K562 (cell line): ENCODE measurements around the gene VILL. TPM values are rescaled to one million over a fixed set of nuclear protein-coding genes. Genes with fewer than 3 reads are reported as not detected.
A peak's percentile ranks its signal among the peaks of the same experiment; 100 is the strongest.

ENCODE experiments used
- ATAC-seq: fragments of 200-7000 bp; cut with Tn5 transposase; 3 replicates; pipeline ENCODE4 v1.9.1; 2020; ENCODE audit warnings: moderate library complexity
- BruUV-seq: library from RNA; stranded (reverse); fragments of 400-500 nt; replicated peaks from 2 replicates; lab custom pipeline; 2021; lab: Mats Ljungman, UMichigan
- CTCF ChIA-PET: fragments of 300-600 bp; formaldehyde crosslinking; extraction: SDS; loops from one replicate; lab custom pipeline; 2021; ENCODE audit warnings: low intra/inter-chr PET ratio; lab: Yijun Ruan, JAX
- POLR2A ChIA-PET: fragments of 300-600, 350-650 bp; sonication (Branson Sonifier 250); formaldehyde crosslinking; extraction: SDS; loops from one replicate; lab custom pipeline; 2021; ENCODE audit warnings: antibody characterized with exemption, inconsistent platforms; lab: Yijun Ruan, JAX
- DNase-seq, 4 experiments: peaks; one replicate each; pipeline versions ENCODE4 v3.0.0 to v3.0.0-alpha.2; 2011 to 2018; ENCODE audit warnings: low spot score in 3 of 4, mixed read lengths in 3 of 4; ENCODE audit errors: extremely low read depth in 1 of 4
- FAIRE-seq: peaks from 2 replicates; lab custom pipeline; 2011; peaks lifted over from hg19 to GRCh38; lab: Jason Lieb, UNC
- H2AFZ ChIP-seq: 2 replicates; pipeline ENCODE4 v1.6.0; 2011; ENCODE audit warnings: low read depth, low read length, control low read depth, inconsistent platforms
- H3K27ac ChIP-seq: fragments of 200-600 bp; 3 replicates; pipeline ENCODE4 v1.8.0; 2011; ENCODE audit warnings: low read depth, mild to moderate bottlenecking, control low read depth, inconsistent platforms, low read length, moderate library complexity, mixed read lengths; ENCODE audit errors: extremely low read depth
- H3K27me3 ChIP-seq, 2 experiments: fragments of 300-600 bp in 1 of 2; 2 replicates in 1 of 2; 3 replicates in 1 of 2; pipeline versions ENCODE4 v1.6.0 to v1.8.0; 2011; ENCODE audit warnings: inconsistent platforms in 2 of 2, low read length in 2 of 2, mild to moderate bottlenecking in 1 of 2, mixed read lengths in 1 of 2, moderate library complexity in 1 of 2; ENCODE audit not compliant: control insufficient read depth in 2 of 2, insufficient read depth in 2 of 2
- H3K36me3 ChIP-seq: fragments of 300-600 bp; 3 replicates; pipeline ENCODE4 v1.8.0; 2011; ENCODE audit warnings: mild to moderate bottlenecking, low read length, inconsistent platforms; ENCODE audit not compliant: control insufficient read depth, insufficient read depth
- H3K4me1 ChIP-seq, 2 experiments: fragments of 200-600 bp in 1 of 2; replicated peaks in 1 of 2; 2 replicates in 1 of 2; 3 replicates in 1 of 2; pipeline versions ENCODE4 v1.5.1 to v1.8.0; 2011; ENCODE audit warnings: inconsistent platforms in 2 of 2, low read length in 2 of 2, mild to moderate bottlenecking in 1 of 2, mixed read lengths in 1 of 2, moderate library complexity in 1 of 2; ENCODE audit not compliant: control insufficient read depth in 2 of 2, insufficient read depth in 2 of 2
- H3K4me2 ChIP-seq: 2 replicates; pipeline ENCODE4 v1.6.1; 2011; ENCODE audit warnings: low read length, control low read depth, inconsistent platforms, mixed read lengths; ENCODE audit not compliant: insufficient read depth
- H3K4me3 ChIP-seq: fragments of 200-600 bp; sonication (generic), shearing (Covaris generic); 2 replicates; pipeline ENCODE4 v1.5.1; 2016; ENCODE audit warnings: control low read depth, inconsistent platforms
- H3K79me2 ChIP-seq: fragments of 200-600 bp; 3 replicates; pipeline ENCODE4 v1.8.0; 2011; ENCODE audit warnings: low read length, inconsistent platforms; ENCODE audit not compliant: control insufficient read depth, insufficient read depth
- H3K9ac ChIP-seq, 2 experiments: 2 replicates each; pipeline versions ENCODE4 v1.6.0 to v1.6.1; 2011; ENCODE audit warnings: low read depth in 2 of 2, low read length in 2 of 2, control low read depth in 1 of 2, inconsistent platforms in 1 of 2, mild to moderate bottlenecking in 1 of 2, mixed read lengths in 1 of 2; ENCODE audit not compliant: insufficient read depth in 1 of 2
- H3K9me1 ChIP-seq: one replicate; pipeline ENCODE4 v1.6.0; 2011; ENCODE audit warnings: inconsistent platforms, mild to moderate bottlenecking, low read length, moderate library complexity; ENCODE audit not compliant: control insufficient read depth, insufficient read depth
- H3K9me3 ChIP-seq: replicated peaks from 2 replicates; pipeline ENCODE4 v1.5.1; 2011; ENCODE audit warnings: low read depth, low read length, inconsistent platforms; ENCODE audit not compliant: control insufficient read depth, insufficient read depth
- H4K20me1 ChIP-seq: replicated peaks from 2 replicates; pipeline ENCODE4 v1.6.1; 2011; ENCODE audit warnings: low read length, inconsistent platforms, mixed read lengths; ENCODE audit not compliant: control insufficient read depth, insufficient read depth
- ATF1 ChIP-seq, 2 experiments: fragments of 450-650 bp in 1 of 2; IDR thresholded peaks; 2 replicates each; pipeline ENCODE4 v1.6.1; 2016; ENCODE audit warnings: missing compliant biosample characterization in 1 of 2, missing genetic modification characterization in 1 of 2
- CTCF ChIP-seq, 3 experiments: IDR thresholded peaks in 2 of 3; conservative IDR thresholded peaks in 1 of 3; 2 replicates each; pipeline ENCODE4 v1.5.1; 2011 to 2012; ENCODE audit warnings: low read length in 3 of 3, mild to moderate bottlenecking in 3 of 3, control low read depth in 2 of 3, improper control_type of control experiment in 1 of 3, inconsistent platforms in 1 of 3, low read depth in 1 of 3, mixed read lengths in 1 of 3, moderate library complexity in 1 of 3; ENCODE audit not compliant: insufficient read depth in 2 of 3
- DACH1 ChIP-seq: fragments of 450-650 bp; IDR thresholded peaks from 2 replicates; pipeline ENCODE4 v1.6.1; 2018; ENCODE audit not compliant: partially characterized antibody
- IRF9 ChIP-seq: fragments of 450-650 bp; IDR thresholded peaks from 2 replicates; pipeline ENCODE4 v1.6.1; 2016; ENCODE audit warnings: missing biosample characterization, missing genetic modification characterization
- JUNB ChIP-seq: fragments of 450-650 bp; formaldehyde crosslinking; conservative IDR thresholded peaks from 2 replicates; pipeline ENCODE4 v1.4.0; 2020; ENCODE audit warnings: mild to moderate bottlenecking
- JUND ChIP-seq, 2 experiments: IDR thresholded peaks; 2 replicates in 1 of 2; 3 replicates in 1 of 2; pipeline ENCODE4 v1.6.1; 2011; ENCODE audit warnings: borderline replicate concordance in 2 of 2, low read depth in 2 of 2, low read length in 2 of 2, improper control_type of control experiment in 1 of 2, missing biosample characterization in 1 of 2, missing genetic modification characterization in 1 of 2, missing genetic modification reagents in 1 of 2
- NCOA6 ChIP-seq: fragments of 450-650 bp; IDR thresholded peaks from 2 replicates; pipeline ENCODE4 v1.6.1; 2017; ENCODE audit warnings: mild to moderate bottlenecking
- NRF1 ChIP-seq, 2 experiments: fragments of 450-650 bp; IDR thresholded peaks in 1 of 2; conservative IDR thresholded peaks in 1 of 2; 2 replicates each; pipeline ENCODE4 v1.6.1; 2014; ENCODE audit warnings: mild to moderate bottlenecking in 2 of 2
- PCBP1 ChIP-seq: fragments of 200-400 bp; formaldehyde crosslinking; IDR thresholded peaks from 2 replicates; pipeline ENCODE4 v1.6.1; 2018; ENCODE audit warnings: mild to moderate bottlenecking, low read depth, low read length; ENCODE audit not compliant: poor library complexity, severe bottlenecking
- RAD21 ChIP-seq, 2 experiments: fragments of 250-450 bp in 1 of 2; fragments of 450-650 bp in 1 of 2; sonication (Bioruptor Pico) in 1 of 2; formaldehyde crosslinking in 1 of 2; IDR thresholded peaks in 1 of 2; conservative IDR thresholded peaks in 1 of 2; 2 replicates each; pipeline versions ENCODE4 v1.4.0 to v1.8.0; 2020 to 2022; ENCODE audit warnings: mild to moderate bottlenecking in 2 of 2, moderate library complexity in 1 of 2
- SAFB ChIP-seq: fragments of 200-400 bp; formaldehyde crosslinking; IDR thresholded peaks from 2 replicates; pipeline ENCODE4 v1.6.1; 2017; ENCODE audit warnings: low read depth, low read length, borderline replicate concordance
- SP2 ChIP-seq: IDR thresholded peaks from 2 replicates; pipeline ENCODE4 v1.6.1; 2011; ENCODE audit warnings: mild to moderate bottlenecking, low read depth, low read length, moderate library complexity; ENCODE audit not compliant: poor library complexity, severe bottlenecking; ENCODE audit errors: extremely low read depth
- ZFX ChIP-seq: sonication (generic); formaldehyde crosslinking; IDR thresholded peaks from 2 replicates; pipeline ENCODE4 v1.8.0; 2022; ENCODE audit warnings: mild to moderate bottlenecking, missing genetic modification reagents, moderate library complexity
- ZNF12 ChIP-seq: sonication (generic); formaldehyde crosslinking; IDR thresholded peaks from 2 replicates; pipeline ENCODE4 v1.4.0; 2020; ENCODE audit warnings: mild to moderate bottlenecking, missing genetic modification reagents
- ZNF263 ChIP-seq: sonication (generic); formaldehyde crosslinking; IDR thresholded peaks from 2 replicates; pipeline ENCODE4 v1.8.0; 2022; ENCODE audit warnings: mild to moderate bottlenecking, missing genetic modification reagents, borderline replicate concordance
- WGBS: fragments of 100-300 bp; shearing (Covaris generic); methylation state at CpG from one replicate; pipeline ENCODE4 v1.1.6; 2016; ENCODE audit warnings: low coverage, mixed read lengths; ENCODE audit not compliant: insufficient coverage; ENCODE audit errors: missing lambda C conversion rate; 5-methylcytosine and 5-hydroxymethylcytosine counted together
- in situ Hi-C: fragments of 300-500 bp; cut with MboI; formaldehyde crosslinking; loops from 4 replicates; pipeline ENCODE4 v1.15.0; 2018; ENCODE audit warnings: inconsistent platforms, mixed read lengths
- intact Hi-C: fragments of 100-400 bp; cut with micrococcal nuclease; formaldehyde crosslinking; loops from 2 replicates; pipeline ENCODE4 v1.14.2; 2022
- polyA plus RNA-seq, 8 experiments: library from polyadenylated mRNA; depleted of rRNA in 4 of 8; stranded (reverse) in 5 of 8; unstranded in 3 of 8; fragments of >200 nt; fragmentation: Nextera tagmentation in 2 of 8; fragmentation: Illumina TruSeq in 1 of 8; extraction: Ambion mirVana in 2 of 8; extraction: Trizol in 1 of 8; gene quantifications; 2 replicates each; pipeline versions ENCODE4 v1.2.1 to v1.2.3, GENCODE V29; 2011 to 2014; ENCODE audit warnings: inconsistent platforms in 1 of 8, missing spikeins in 1 of 8
- total RNA-seq, 7 experiments: library from RNA; depleted of rRNA in 6 of 7; stranded (reverse); fragments of >200 nt in 6 of 7; fragmentation: Illumina TruSeq in 2 of 7; extraction: Trizol in 2 of 7; gene quantifications; 2 replicates each; pipeline versions ENCODE4 v1.2.1 to v1.2.3, GENCODE V29; 2011 to 2021; ENCODE audit warnings: low replicate concordance in 1 of 7

Gene VILL
- total and polyA plus RNA-seq, 9 of the 15 experiments (the other 6 are each of a cell fraction or from before 2014, with no cell fraction given): 0.11 to 16.0 (median 8.8) TPM

GRCh38 chr3:38039101-38039898 is 48.7 kb downstream of the VILL start, which contains the start of gene DLEC1 (continued):
- TF ChIP-seq JUNB (CRISPR knock-in tag): no peak
- TF ChIP-seq, all 486 proteins: peak for 13

GRCh38 chr3:38039899-38040261 is 49.3 kb downstream of the VILL start:
- peak overlapping the region; percentile 12; the same call in 1 of the 2 replicates for H3K4me2 ChIP-seq
- H4K20me1 ChIP-seq: no peaks in the 10 kb centered on the region
- H3K27ac ChIP-seq: no peak overlapping the region
- H3K9ac ChIP-seq: no peak overlapping the region
- peak; percentile 92 for ATAC-seq
- WGBS: 11% methylated on average over 11 of the region's 11 CpGs
- in situ Hi-C loops (no loop called here), intact Hi-C loops (loop anchor here (1.0 kb wide), 2 partner anchors 36 to 66 kb away; no protein-coding TSS in a partner anchor)
- no peaks in the 10 kb centered on the region for H3K79me2 ChIP-seq
- peaks cover 15 to 44% of the 10 kb centered on the region in 2 experiments; a peak in 4 of 5 replicates for H3K27me3 ChIP-seq
- H3K4me1 ChIP-seq: peaks cover 4 to 9% of the 10 kb centered on the region in 2 experiments; a peak in 4 of 5 replicates
- no peak overlapping the region for H3K4me3 ChIP-seq
- H3K9me3 ChIP-seq: no peaks in the 10 kb centered on the region
- peak overlapping the region; percentile 60 for H2AFZ ChIP-seq
- ChIA-PET POLR2A (no interaction called here), CTCF (interaction anchor here (0.7 to 1.1 kb wide), 2 partner anchors 35 to 439 kb away, joined by 3 read pairs; no protein-coding TSS in a partner anchor)
- no peak for FAIRE-seq
- H3K36me3 ChIP-seq: no peaks in the 10 kb centered on the region
- no peaks in the 10 kb centered on the region for H3K9me1 ChIP-seq
- no TSS peak for BruUV-seq
- DNase-seq: peak in 3 of 4 experiments; percentile 49 to 63 (median 54)
- TF ChIP-seq PCBP1 (no peak), ATF1 (CRISPR knock-in tag; IDR thresholded peaks at IDR 0.05) (no peak), ATF1 (tag; IDR thresholded peaks at IDR 0.05) (peak; percentile 14; the same call in 1 of the 2 replicates), ZNF263 (CRISPR knock-in tag) (peak; percentile 44; the same call in 1 of the 2 replicates), ZFX (CRISPR knock-in tag) (no peak), SP2 (no peak), CTCF (IDR thresholded peaks at IDR 0.05 in 2 of 3, conservative IDR thresholded peaks at IDR 0.05 in 1 of 3; ENCODE audit: insufficient read depth in 2 of 3, low read depth in 1 of 3, low read length in 3 of 3) (peak; percentile 57 to 73 (median 60)), NRF1 (conservative IDR thresholded peaks at IDR 0.05 in 1 of 2, IDR thresholded peaks at IDR 0.05 in 1 of 2) (peak; percentile 30 to 36; a peak in 1 of 4 replicates), NCOA6 (no peak), RAD21 (CRISPR knock-in tag; conservative IDR thresholded peaks at IDR 0.05 in 1 of 2, IDR thresholded peaks at IDR 0.05 in 1 of 2) (peak; percentile 73 to 74), SAFB (no peak), DACH1 (peak; percentile 13), ZNF12 (no peak), JUND (IDR thresholded peaks at IDR 0.05; ENCODE audit: borderline replicate concordance, low read depth, low read length) (peak; percentile 19; the same call in 1 of the 2 replicates), JUND (tag; IDR thresholded peaks at IDR 0.05; ENCODE audit: borderline replicate concordance, low read depth, low read length) (no peak; the same call in 2 of the 3 replicates), IRF9 (no peak)
